Muscle layer of colon (tissue), 2 donors: Measurements from ENCODE around the gene MAST2.

Experiments used
- H3K27ac ChIP-seq: one replicate; pipeline ENCODE4 v1.7.0; 2013; ENCODE audit warnings: low read depth, mild to moderate bottlenecking, low read length, moderate library complexity
- H3K27me3 ChIP-seq, 2 donors: one replicate each; pipeline ENCODE4 v1.7.0; 2013; ENCODE audit warnings: low read length in 2 of 2, mild to moderate bottlenecking in 2 of 2; ENCODE audit not compliant: insufficient read depth in 2 of 2, control insufficient read depth in 1 of 2
- H3K36me3 ChIP-seq: one replicate; pipeline ENCODE4 v1.7.0; 2013; ENCODE audit warnings: mild to moderate bottlenecking, low read length; ENCODE audit not compliant: insufficient read depth
- H3K4me1 ChIP-seq: one replicate; pipeline ENCODE4 v1.7.0; 2013; ENCODE audit warnings: mild to moderate bottlenecking, low read length; ENCODE audit not compliant: insufficient read depth
- H3K4me3 ChIP-seq, 2 donors: one replicate each; pipeline ENCODE4 v1.7.0; 2013; ENCODE audit warnings: low read length in 2 of 2, low read depth in 1 of 2, mild to moderate bottlenecking in 1 of 2, moderate library complexity in 1 of 2
- H3K9ac ChIP-seq: one replicate; pipeline ENCODE4 v1.7.0; 2013; ENCODE audit warnings: low read length
- H3K9me3 ChIP-seq: one replicate; pipeline ENCODE4 v1.7.0; 2013; ENCODE audit warnings: mild to moderate bottlenecking, low read length
- donor health status: abdominal sarcoma.
- donor health status: Adenocarcinoma of cecum.

The MAST2 gene

DNA sequence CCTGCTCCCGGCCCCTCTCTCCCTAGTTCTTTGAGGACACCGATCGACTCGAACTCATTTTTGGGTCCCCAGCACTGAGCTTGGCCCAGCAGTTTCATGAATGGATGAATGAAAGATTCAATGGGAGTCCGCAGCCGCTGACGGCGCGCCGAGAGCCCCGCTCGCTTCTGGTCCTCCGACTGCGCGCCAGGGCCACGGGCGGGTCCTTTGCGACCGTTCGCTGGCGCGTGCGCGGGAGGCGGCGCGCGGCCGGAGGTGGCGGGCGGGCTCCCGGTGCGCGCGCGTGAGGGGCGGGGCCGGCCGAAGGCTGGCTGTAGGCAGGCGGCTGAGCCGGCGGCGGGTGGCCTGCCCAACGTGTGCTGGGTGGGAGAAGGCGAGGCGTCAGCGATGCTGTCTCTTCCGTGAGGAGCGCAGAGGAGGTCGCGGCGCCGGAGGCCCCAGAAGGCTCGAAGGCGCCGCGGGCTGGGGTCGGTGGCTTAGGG lies at the start of gene MAST2:
MAST2 (plus strand) TSS at position 314 of the 482 bp plus-strand sequence. CDS start 284 bp downstream, outside the sequence.
- Histone ChIP-seq H3K4me3 (peak within 1 kb of the TSS; percentile 64 to 79), H3K4me1 (peaks cover 20% of the 10 kb centered on the region), H3K9me3 (no peaks in the 10 kb centered on the region), H3K9ac (peak within 1 kb of the TSS; percentile 4), H3K36me3 (no peaks in the 10 kb centered on the region), H3K27ac (peak within 1 kb of the TSS; percentile 79), H3K27me3 (no peaks in the 10 kb centered on the region)

- no peaks in the 10 kb centered on the region for H3K27me3 ChIP-seq
- no peak overlapping the region for H3K9ac ChIP-seq
- no peaks in the 10 kb centered on the region for H3K9me3 ChIP-seq
- no peaks in the 10 kb centered on the region for H3K4me1 ChIP-seq
- no peak overlapping the region for H3K4me3 ChIP-seq
- H3K27ac ChIP-seq = no peak overlapping the region
- H3K36me3 ChIP-seq = no peaks in the 10 kb centered on the region
These were observed 47.7 kb upstream of the MAST2 start for GRCh38 chr1:45755697-45756096.

DNA sequence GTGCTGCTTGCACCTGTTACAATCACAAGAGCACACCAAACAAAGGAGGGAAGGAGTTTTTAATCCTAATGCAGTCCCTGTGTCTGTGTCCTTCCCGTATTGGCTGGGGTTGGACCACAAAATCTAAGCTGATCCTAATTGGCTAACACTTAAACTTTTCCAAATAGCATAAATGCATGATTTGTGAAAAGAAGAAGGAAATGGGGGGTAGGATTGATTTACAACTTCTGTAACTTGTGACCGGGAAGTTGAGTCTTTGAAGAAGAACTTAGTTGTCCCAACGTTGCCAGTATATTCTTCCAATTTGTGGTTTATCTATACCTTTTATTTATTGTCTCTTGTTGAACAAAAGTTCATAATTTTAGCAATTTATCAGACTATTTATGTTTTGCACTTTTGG lies 41.1 kb upstream of the MAST2 start:
- Histone ChIP-seq H3K27me3 (no peaks in the 10 kb centered on the region), H3K4me3 (no peak overlapping the region), H3K4me1 (no peaks in the 10 kb centered on the region), H3K9ac (no peak overlapping the region), H3K36me3 (no peaks in the 10 kb centered on the region), H3K9me3 (no peaks in the 10 kb centered on the region), H3K27ac (no peak overlapping the region)

DNA sequence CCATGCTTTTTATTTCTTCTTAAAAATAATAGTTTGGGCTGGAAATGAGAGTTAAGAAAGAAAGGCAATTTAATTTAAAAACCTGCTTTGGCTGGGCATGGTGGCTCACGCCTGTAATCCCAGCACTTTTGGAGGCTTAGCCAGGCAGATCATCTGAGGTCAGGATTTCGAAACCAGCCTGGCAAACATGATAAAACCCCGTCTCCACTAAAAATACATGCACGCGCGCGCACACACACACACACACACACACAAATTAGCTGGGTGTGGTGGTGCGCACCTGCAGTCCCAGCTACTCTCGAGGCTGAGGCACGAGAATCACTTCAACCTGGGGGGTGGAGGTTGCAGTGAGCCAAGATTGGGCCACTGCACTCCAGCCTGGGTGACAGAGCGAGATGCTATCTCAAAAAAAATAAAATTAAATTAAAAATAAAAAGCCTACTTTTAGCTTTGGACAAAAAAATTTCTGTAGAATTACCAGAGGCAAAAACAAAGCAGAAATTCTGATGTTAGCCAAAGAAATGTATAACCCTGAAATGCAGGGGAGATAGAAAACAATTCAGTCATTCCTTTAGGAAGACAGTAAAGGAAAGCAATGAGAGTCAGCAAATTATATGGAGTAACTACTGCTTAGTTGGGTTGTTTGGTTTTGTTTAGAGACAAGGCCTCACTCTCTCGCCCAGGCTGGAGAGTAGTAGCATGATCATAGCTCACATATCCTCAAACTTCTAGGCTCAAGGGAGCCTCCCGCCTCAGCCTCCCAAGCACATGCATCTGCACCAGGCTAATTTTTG lies 37.2 kb upstream of the MAST2 start:
- Histone ChIP-seq H3K4me1 (no peaks in the 10 kb centered on the region), H3K9me3 (no peaks in the 10 kb centered on the region), H3K27ac (no peak overlapping the region), H3K27me3 (no peaks in the 10 kb centered on the region), H3K9ac (no peak overlapping the region), H3K4me3 (no peak overlapping the region), H3K36me3 (no peaks in the 10 kb centered on the region)

- Histone ChIP-seq H3K4me3 (no peak overlapping the region), H3K9ac (no peak overlapping the region), H3K9me3 (no peaks in the 10 kb centered on the region), H3K27ac (no peak overlapping the region), H3K27me3 (no peaks in the 10 kb centered on the region), H3K4me1 (no peaks in the 10 kb centered on the region), H3K36me3 (no peaks in the 10 kb centered on the region)
These were observed 36.4 kb upstream of the MAST2 start for GRCh38 chr1:45767035-45767434.

DNA sequence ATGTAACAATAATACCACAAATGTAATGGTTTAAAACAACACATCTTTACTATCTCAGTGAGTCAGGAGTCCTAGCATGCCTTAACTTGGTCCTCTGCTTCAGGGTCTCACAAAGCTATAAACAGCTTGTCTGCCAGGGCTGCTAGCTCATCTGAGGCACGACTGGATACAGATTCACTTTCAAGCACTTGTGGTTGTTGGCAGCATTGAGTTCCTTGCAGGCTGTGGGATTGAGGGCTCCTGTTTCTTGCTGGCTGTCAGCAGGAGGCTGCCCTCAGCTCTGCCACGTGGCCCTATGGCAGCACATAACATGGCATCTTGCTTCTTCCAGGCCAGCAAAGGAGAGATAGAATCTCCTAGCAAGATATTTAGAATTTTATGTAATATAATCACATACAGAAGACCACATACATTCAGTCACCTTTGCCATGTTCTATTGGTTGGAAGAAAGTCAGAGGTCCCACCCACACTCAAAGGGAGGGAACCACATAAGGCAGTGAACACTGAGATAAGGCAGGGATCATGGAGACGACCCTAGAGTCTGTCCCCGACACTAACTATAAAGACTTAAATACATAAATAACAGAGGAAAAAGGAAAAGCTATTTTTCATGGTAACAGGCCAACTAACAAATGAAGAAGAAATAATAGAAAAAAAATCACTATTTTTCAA lies 34.0 kb upstream of the MAST2 start:
- H3K27me3 ChIP-seq = no peaks in the 10 kb centered on the region

DNA sequence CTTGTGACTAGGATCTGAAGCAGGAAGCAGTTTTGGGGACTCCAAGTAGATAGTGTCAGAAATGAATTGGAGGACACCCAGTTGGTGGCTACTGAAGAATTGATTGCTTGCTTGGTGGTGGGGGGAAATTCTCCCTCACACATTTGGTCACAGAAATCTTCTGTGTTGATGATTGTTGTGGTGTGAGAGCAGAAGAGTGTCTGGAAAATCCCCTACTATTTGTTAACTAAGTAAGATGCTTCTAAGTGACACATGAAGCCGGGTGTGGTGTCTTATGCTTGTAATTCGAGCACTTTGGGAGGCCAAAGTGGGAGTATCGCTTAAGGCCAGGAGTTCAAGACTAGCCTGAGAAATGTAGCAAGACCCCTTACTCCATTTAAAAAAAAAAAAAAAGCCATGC lies 30.4 kb upstream of the MAST2 start:
- Histone ChIP-seq H3K27ac (no peak overlapping the region), H3K4me1 (no peaks in the 10 kb centered on the region), H3K36me3 (no peaks in the 10 kb centered on the region), H3K4me3 (no peak overlapping the region), H3K27me3 (no peaks in the 10 kb centered on the region), H3K9me3 (no peaks in the 10 kb centered on the region), H3K9ac (no peak overlapping the region)

More for the DNA sequence above, 34.0 kb upstream of the MAST2 start:
- Histone ChIP-seq H3K36me3 (no peaks in the 10 kb centered on the region), H3K9me3 (no peaks in the 10 kb centered on the region), H3K4me3 (no peak overlapping the region), H3K4me1 (no peaks in the 10 kb centered on the region), H3K9ac (no peak overlapping the region), H3K27ac (no peak overlapping the region)

- H3K27me3 ChIP-seq = no peaks in the 10 kb centered on the region
- no peak overlapping the region for H3K4me3 ChIP-seq
- H3K9me3 ChIP-seq = no peaks in the 10 kb centered on the region
- H3K4me1 ChIP-seq = no peaks in the 10 kb centered on the region
- H3K27ac ChIP-seq = no peak overlapping the region
- no peaks in the 10 kb centered on the region for H3K36me3 ChIP-seq
- no peak overlapping the region for H3K9ac ChIP-seq
These were observed 27.6 kb upstream of the MAST2 start for GRCh38 chr1:45775794-45776193.

DNA sequence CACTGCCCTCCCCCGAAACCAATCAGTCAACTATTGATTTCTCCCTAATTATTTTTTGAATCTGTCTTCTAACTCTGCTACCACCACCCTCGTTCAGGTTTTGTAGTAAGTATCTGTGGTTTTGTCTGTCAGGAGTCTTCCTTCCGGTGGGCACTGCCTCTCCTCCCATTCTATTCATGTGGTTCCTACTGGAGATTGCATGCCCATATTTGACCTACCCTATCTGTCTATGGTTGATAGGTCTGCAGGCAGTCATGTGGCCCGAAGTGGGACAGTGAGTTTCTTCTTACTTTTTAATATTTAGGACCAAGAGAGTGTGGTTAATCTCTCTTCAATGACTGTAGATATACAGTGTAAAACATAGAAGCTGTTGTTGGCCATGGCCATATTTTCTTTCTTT lies 17.8 kb upstream of the MAST2 start:
- Histone ChIP-seq H3K4me1 (no peaks in the 10 kb centered on the region), H3K4me3 (no peak overlapping the region), H3K9me3 (no peaks in the 10 kb centered on the region), H3K9ac (no peak overlapping the region), H3K36me3 (no peaks in the 10 kb centered on the region), H3K27ac (no peak overlapping the region), H3K27me3 (no peaks in the 10 kb centered on the region)

GRCh38 chr1:45787905-45788304 lies 15.5 kb upstream of the MAST2 start:
- no peaks in the 10 kb centered on the region for H3K4me1 ChIP-seq
- no peaks in the 10 kb centered on the region for H3K9me3 ChIP-seq
- H3K36me3 ChIP-seq = no peaks in the 10 kb centered on the region
- no peak overlapping the region for H3K27ac ChIP-seq
- no peak overlapping the region for H3K9ac ChIP-seq
- H3K4me3 ChIP-seq = no peak overlapping the region
- H3K27me3 ChIP-seq = no peaks in the 10 kb centered on the region

- Histone ChIP-seq H3K9ac (no peak overlapping the region), H3K9me3 (no peaks in the 10 kb centered on the region), H3K4me3 (no peak overlapping the region), H3K27me3 (no peaks in the 10 kb centered on the region), H3K27ac (no peak overlapping the region), H3K4me1 (no peaks in the 10 kb centered on the region), H3K36me3 (no peaks in the 10 kb centered on the region)
These were observed 13.8 kb upstream of the MAST2 start for GRCh38 chr1:45789601-45790000.
